HepG2 (cell line): Measurements from ENCODE around the gene FOXA1. TPM values are rescaled to one million over a fixed set of nuclear protein-coding genes. Genes with fewer than 3 reads are reported as not detected.

ENCODE experiments used
- BCL6 ChIP-seq: IDR thresholded peaks from 2 replicates; pipeline ENCODE4 v1.6.1; 2016; ENCODE audit warnings: missing genetic modification reagents, missing compliant biosample characterization
- CCAR2 ChIP-seq: fragments of 200-400 bp; formaldehyde crosslinking; optimal IDR thresholded peaks from 2 replicates; pipeline ENCODE3; 2018; ENCODE audit warnings: low read depth, mild to moderate bottlenecking, low read length, moderate library complexity
- CCDC6 ChIP-seq: sonication (generic); formaldehyde crosslinking; IDR thresholded peaks from 2 replicates; pipeline ENCODE4 v1.8.1; 2022; ENCODE audit warnings: mild to moderate bottlenecking, missing genetic modification reagents, moderate library complexity
- DNMT3B ChIP-seq: conservative IDR thresholded peaks from 2 replicates; pipeline ENCODE4 v1.6.1; 2016; ENCODE audit warnings: missing biosample characterization, control low read depth
- KDM5A ChIP-seq: fragments of 200-600 bp; sonication (generic); IDR thresholded peaks from 2 replicates; pipeline ENCODE4 v1.7.0; 2018; ENCODE audit warnings: antibody characterized with exemption, mild to moderate bottlenecking, low read length, borderline replicate concordance
- MXD3 ChIP-seq: IDR thresholded peaks from 2 replicates; pipeline ENCODE4 v1.6.1; 2016; ENCODE audit warnings: mild to moderate bottlenecking, missing biosample characterization, missing genetic modification reagents
- MYC ChIP-seq: sonication (generic); formaldehyde crosslinking; IDR thresholded peaks from 2 replicates; pipeline ENCODE4 v1.9.0; 2021; ENCODE audit warnings: missing genetic modification reagents, borderline replicate concordance
- SAFB2 ChIP-seq: sonication (generic); formaldehyde crosslinking; IDR thresholded peaks from 2 replicates; pipeline ENCODE4 v1.5.1; 2020; ENCODE audit warnings: missing genetic modification reagents, low read depth, mild to moderate bottlenecking, borderline replicate concordance
- SRSF9 ChIP-seq: fragments of 200-400 bp; formaldehyde crosslinking; IDR thresholded peaks from 2 replicates; pipeline ENCODE4 v1.6.1; 2018; ENCODE audit warnings: borderline replicate concordance, mild to moderate bottlenecking, low read depth, low read length; ENCODE audit not compliant: insufficient read depth, poor library complexity, severe bottlenecking
- ZBTB26 ChIP-seq: IDR thresholded peaks from 2 replicates; pipeline ENCODE4 v1.6.1; 2016; ENCODE audit warnings: missing compliant biosample characterization, missing genetic modification reagents, borderline replicate concordance
- ZFP36L1 ChIP-seq: sonication (generic); formaldehyde crosslinking; IDR thresholded peaks from 2 replicates; pipeline ENCODE4 v1.8.0; 2022; ENCODE audit warnings: mild to moderate bottlenecking, missing genetic modification reagents, moderate library complexity
- ZNF12 ChIP-seq: sonication (generic); formaldehyde crosslinking; IDR thresholded peaks from 2 replicates; pipeline ENCODE4 v1.5.0; 2020; ENCODE audit warnings: missing genetic modification reagents
- ZNF180 ChIP-seq: sonication (generic); formaldehyde crosslinking; IDR thresholded peaks from 2 replicates; pipeline ENCODE4 v1.4.0; 2020; ENCODE audit warnings: low read depth, missing genetic modification reagents, borderline replicate concordance
- ZNF331 ChIP-seq: sonication (generic); formaldehyde crosslinking; IDR thresholded peaks from 2 replicates; pipeline ENCODE4 v1.4.0; 2020; ENCODE audit warnings: missing genetic modification reagents
- ZNF350 ChIP-seq: sonication (generic); formaldehyde crosslinking; IDR thresholded peaks from 2 replicates; pipeline ENCODE4 v1.4.0; 2020; ENCODE audit warnings: mild to moderate bottlenecking, low read depth, missing genetic modification reagents, borderline replicate concordance
- ZNF572 ChIP-seq: sonication (generic); formaldehyde crosslinking; IDR thresholded peaks from 2 replicates; pipeline ENCODE4 v1.5.1; 2020; ENCODE audit warnings: mild to moderate bottlenecking, missing genetic modification reagents
- ZNF749 ChIP-seq: sonication (generic); formaldehyde crosslinking; IDR thresholded peaks from 2 replicates; pipeline ENCODE4 v1.8.0; 2022; ENCODE audit warnings: mild to moderate bottlenecking, missing genetic modification reagents, moderate library complexity, borderline replicate concordance
- ZSCAN22 ChIP-seq: sonication (generic); formaldehyde crosslinking; IDR thresholded peaks from 2 replicates; pipeline ENCODE4 v1.4.0; 2020; ENCODE audit warnings: mild to moderate bottlenecking, missing genetic modification reagents
- ZSCAN5A ChIP-seq: sonication (generic); formaldehyde crosslinking; IDR thresholded peaks from 2 replicates; pipeline ENCODE4 v1.8.0; 2022; ENCODE audit warnings: mild to moderate bottlenecking, missing genetic modification reagents, borderline replicate concordance
- polyA plus RNA-seq, 8 experiments: library from polyadenylated mRNA; depleted of rRNA in 3 of 8; stranded (reverse) in 7 of 8; unstranded in 1 of 8; fragments of >200 nt; fragmentation: Illumina TruSeq in 4 of 8; extraction: Trizol in 4 of 8; gene quantifications; 2 replicates each; pipeline versions ENCODE4 v1.2.1 to v1.2.3, GENCODE V29; 2011 to 2016; ENCODE audit warnings: low read depth in 4 of 8, missing spikeins in 1 of 8, mixed read lengths in 1 of 8; ENCODE audit not compliant: insufficient read depth in 1 of 8
- total RNA-seq, 5 experiments: library from RNA; depleted of rRNA; stranded (reverse); fragments of >200 nt; fragmentation: Illumina TruSeq; extraction: Trizol; gene quantifications; 2 replicates each; pipeline ENCODE4 v1.2.3, GENCODE V29; 2016; ENCODE audit warnings: low read depth in 1 of 5
- TF ChIP-seq, protein P1 (sequence below): sonication (generic); formaldehyde crosslinking; IDR thresholded peaks from 2 replicates; pipeline ENCODE4 v1.5.0; 2020; ENCODE audit warnings: mild to moderate bottlenecking, low read depth, missing genetic modification reagents, borderline replicate concordance
- TF ChIP-seq, protein P2 (sequence below): sonication (generic); formaldehyde crosslinking; IDR thresholded peaks from 2 replicates; pipeline ENCODE4 v1.9.0; 2021; ENCODE audit warnings: missing genetic modification reagents, mild to moderate bottlenecking, borderline replicate concordance

FOXA1 gene
- total and polyA plus RNA-seq, 2 of the 13 experiments (the other 11 are each of a cell fraction or from before 2014, with no cell fraction given): 43.4 to 58.6 TPM

- TF ChIP-seq MYC (no peak; the same call in 1 of the 2 replicates), ZNF350 (CRISPR knock-in tag) (peak; percentile 74; the same call in 1 of the 2 replicates), BCL6 (CRISPR knock-in tag) (peak; percentile 73; the same call in 1 of the 2 replicates), ZFP36L1 (peak; percentile 87), ZNF331 (peak; percentile 89), ZNF12 (CRISPR knock-in tag) (peak; percentile 46), DNMT3B (CRISPR knock-in tag) (peak; percentile 82; the same call in 1 of the 2 replicates), ZNF572 (CRISPR knock-in tag) (no peak), ZSCAN22 (CRISPR knock-in tag) (no peak), SRSF9 (no peak), ZSCAN5A (CRISPR knock-in tag) (peak; percentile 83; the same call in 1 of the 2 replicates), CCAR2 (no peak), KDM5A (peak; percentile 75; the same call in 1 of the 2 replicates), ZNF180 (CRISPR knock-in tag) (no peak; the same call in 1 of the 2 replicates), ZBTB26 (0 out of 2 replicates have a peak, but pooled peaks have one; percentile 6), ZNF749 (CRISPR knock-in tag) (peak; percentile 89), MXD3 (CRISPR knock-in tag) (0 out of 2 replicates have a peak, but pooled peaks have one; percentile 57), CCDC6 (CRISPR knock-in tag) (no peak), SAFB2 (CRISPR knock-in tag) (no peak; the same call in 1 of the 2 replicates)
- TF ChIP-seq, protein P1, sequence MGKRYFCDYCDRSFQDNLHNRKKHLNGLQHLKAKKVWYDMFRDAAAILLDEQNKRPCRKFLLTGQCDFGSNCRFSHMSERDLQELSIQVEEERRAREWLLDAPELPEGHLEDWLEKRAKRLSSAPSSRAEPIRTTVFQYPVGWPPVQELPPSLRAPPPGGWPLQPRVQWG (CRISPR knock-in tag): no peak
- TF ChIP-seq, protein P2, sequence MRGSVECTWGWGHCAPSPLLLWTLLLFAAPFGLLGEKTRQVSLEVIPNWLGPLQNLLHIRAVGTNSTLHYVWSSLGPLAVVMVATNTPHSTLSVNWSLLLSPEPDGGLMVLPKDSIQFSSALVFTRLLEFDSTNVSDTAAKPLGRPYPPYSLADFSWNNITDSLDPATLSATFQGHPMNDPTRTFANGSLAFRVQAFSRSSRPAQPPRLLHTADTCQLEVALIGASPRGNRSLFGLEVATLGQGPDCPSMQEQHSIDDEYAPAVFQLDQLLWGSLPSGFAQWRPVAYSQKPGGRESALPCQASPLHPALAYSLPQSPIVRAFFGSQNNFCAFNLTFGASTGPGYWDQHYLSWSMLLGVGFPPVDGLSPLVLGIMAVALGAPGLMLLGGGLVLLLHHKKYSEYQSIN (CRISPR knock-in tag): no peak
These were observed 645 bp downstream of the FOXA1 start (continued) for GRCh38 chr14:37594238-37594970.
